KG1 (cell line): ENCODE data around the gene TMOD2.

ENCODE experiments used
- DNase-seq: peaks from one replicate; lab custom pipeline; 2025; lab: John Stamatoyannopoulos, UW

TMOD2 gene

GRCh38 chr15:51736069-51736468 is 15.3 kb upstream of the TMOD2 start:
- DNase-seq: no peak

GRCh38 chr15:51736751-51737521 is 14.5 kb upstream of the TMOD2 start:
- peak; percentile 18 for DNase-seq

GRCh38 chr15:51737522-51738305 is 13.7 kb upstream of the TMOD2 start, which contains the start of gene LYSMD2:
LYSMD2 (minus strand) TSS chr15:51737655; CDS start chr15:51737622, 33 bp downstream.
- DNase-seq: no peak

GRCh38 chr15:51738553-51738952 is 12.8 kb upstream of the TMOD2 start:
- DNase-seq: no peak

- DNase-seq: no peak
These were observed 12.2 kb upstream of the TMOD2 start for GRCh38 chr15:51739061-51739712.

- DNase-seq: no peak
These were observed 2.1 kb upstream of the TMOD2 start for GRCh38 chr15:51749307-51749706.

GRCh38 chr15:51750186-51750585 is 1.2 kb upstream of the TMOD2 start:
- no peak for DNase-seq

GRCh38 chr15:51751697-51752683 is 593 bp downstream of the TMOD2 start:
- no peak for DNase-seq

GRCh38 chr15:51752888-51753287 is 1.5 kb downstream of the TMOD2 start:
- DNase-seq: peak; percentile 18

GRCh38 chr15:51754267-51754666 is 2.9 kb downstream of the TMOD2 start:
- DNase-seq: no peak

- DNase-seq: no peak
These were observed 4.4 kb downstream of the TMOD2 start for GRCh38 chr15:51755790-51756189.

GRCh38 chr15:51756482-51756881 is 5.1 kb downstream of the TMOD2 start:
- peak; percentile 23 for DNase-seq

- DNase-seq: no peak
These were observed 6.1 kb downstream of the TMOD2 start for GRCh38 chr15:51757450-51757849.

- DNase-seq: no peak
These were observed 7.2 kb downstream of the TMOD2 start for GRCh38 chr15:51758645-51759044.

GRCh38 chr15:51759557-51760070 is 8.2 kb downstream of the TMOD2 start:
- DNase-seq: no peak

- no peak for DNase-seq
These were observed 9.4 kb downstream of the TMOD2 start for GRCh38 chr15:51760805-51761204.

GRCh38 chr15:51765751-51766150 is 14.4 kb downstream of the TMOD2 start:
- DNase-seq: no peak

- no peak for DNase-seq
These were observed 14.9 kb downstream of the TMOD2 start for GRCh38 chr15:51766341-51766740.

- DNase-seq: peak; percentile 26
These were observed 16.6 kb downstream of the TMOD2 start for GRCh38 chr15:51768018-51768417.

- no peak for DNase-seq
These were observed 19.5 kb downstream of the TMOD2 start for GRCh38 chr15:51770902-51771301.

- DNase-seq: no peak
These were observed 20.4 kb downstream of the TMOD2 start for GRCh38 chr15:51771773-51772172.
